CD14-positive monocyte (primary cell): Measurements from ENCODE around the gene GAS6. TPM values are rescaled to one million over a fixed set of nuclear protein-coding genes. Genes with fewer than 3 reads are reported as not detected.

Experiments used
- DNase-seq, 3 donors: peaks; one replicate each; pipeline ENCODE4 v3.0.0-alpha.2; 2011 to 2022
- H2AFZ ChIP-seq: 2 replicates; pipeline ENCODE4 v1.6.0; 2012; ENCODE audit warnings: mild to moderate bottlenecking, low read depth, low read length, inconsistent platforms; ENCODE audit not compliant: insufficient read depth, poor library complexity, severe bottlenecking
- H3K27ac ChIP-seq, 2 donors: 1 replicate in 1 of 2; 2 replicates in 1 of 2; pipeline ENCODE4 v1.5.1; 2012 to 2013; ENCODE audit warnings: low read length in 2 of 2, control low read depth in 1 of 2, inconsistent platforms in 1 of 2, low read depth in 1 of 2, mild to moderate bottlenecking in 1 of 2
- H3K27me3 ChIP-seq, 2 donors: one replicate each; pipeline versions ENCODE4 v1.6.0 to v1.6.1; 2011 to 2013; ENCODE audit warnings: low read length in 2 of 2; ENCODE audit not compliant: control insufficient read depth in 2 of 2, insufficient read depth in 2 of 2
- H3K36me3 ChIP-seq, 2 donors: replicated peaks in 1 of 2; 1 replicate in 1 of 2; 2 replicates in 1 of 2; pipeline versions ENCODE4 v1.5.1 to v1.6.1; 2012 to 2013; ENCODE audit warnings: low read length in 2 of 2, control low read depth in 1 of 2, inconsistent platforms in 1 of 2, mild to moderate bottlenecking in 1 of 2; ENCODE audit not compliant: insufficient read depth in 2 of 2, control insufficient read depth in 1 of 2
- H3K4me1 ChIP-seq, 2 donors: 1 replicate in 1 of 2; 2 replicates in 1 of 2; pipeline versions ENCODE4 v1.5.1 to v1.6.1; 2012 to 2013; ENCODE audit warnings: low read length in 2 of 2, control low read depth in 1 of 2, inconsistent platforms in 1 of 2, mild to moderate bottlenecking in 1 of 2, moderate library complexity in 1 of 2; ENCODE audit not compliant: insufficient read depth in 2 of 2, control insufficient read depth in 1 of 2
- H3K4me2 ChIP-seq: replicated peaks from 2 replicates; pipeline ENCODE3; 2012; ENCODE audit warnings: low read length, moderate library complexity, mild to moderate bottlenecking; ENCODE audit not compliant: poor library complexity, severe bottlenecking; ENCODE audit errors: extremely low read depth
- H3K4me3 ChIP-seq, 3 experiments: fragments of 200-600 bp in 1 of 3; sonication (generic) in 1 of 3; replicated peaks in 1 of 3; 1 replicate in 2 of 3; 2 replicates in 1 of 3; pipeline ENCODE4 v1.5.1; 2011 to 2013; ENCODE audit warnings: low read length in 3 of 3, mild to moderate bottlenecking in 3 of 3, control low read depth in 2 of 3, low read depth in 2 of 3, inconsistent platforms in 1 of 3, moderate library complexity in 1 of 3
- H3K79me2 ChIP-seq: 2 replicates; pipeline ENCODE4 v1.6.0; 2012; ENCODE audit warnings: mild to moderate bottlenecking, control low read depth, inconsistent platforms, low read length, moderate library complexity; ENCODE audit not compliant: insufficient read depth
- H3K9ac ChIP-seq: 2 replicates; pipeline ENCODE4 v1.6.0; 2017; ENCODE audit warnings: low read length, mild to moderate bottlenecking; ENCODE audit not compliant: insufficient read depth, poor library complexity, severe bottlenecking
- H3K9me3 ChIP-seq, 2 donors: replicated peaks in 1 of 2; 1 replicate in 1 of 2; 2 replicates in 1 of 2; pipeline versions ENCODE4 v1.5.1 to v1.6.1; 2012 to 2013; ENCODE audit warnings: low read length in 2 of 2, control low read depth in 1 of 2; ENCODE audit not compliant: control insufficient read depth in 1 of 2, insufficient read depth in 1 of 2
- H4K20me1 ChIP-seq: 2 replicates; pipeline ENCODE4 v1.6.0; 2012; ENCODE audit warnings: mild to moderate bottlenecking, low read length, control low read depth, moderate library complexity; ENCODE audit not compliant: insufficient read depth
- H3K27ac Mint-ChIP-seq, 7 donors: one replicate each; pipeline ENCODE4 v1.8.0; 2020; ENCODE audit warnings: mild to moderate bottlenecking in 7 of 7, mixed read lengths in 7 of 7, moderate library complexity in 6 of 7, inconsistent platforms in 2 of 7
- H3K27me3 Mint-ChIP-seq, 3 donors: one replicate each; pipeline ENCODE4 v1.8.0; 2021 to 2022; ENCODE audit warnings: low read depth in 3 of 3, mild to moderate bottlenecking in 3 of 3, mixed read lengths in 3 of 3, moderate library complexity in 3 of 3, inconsistent platforms in 1 of 3
- H3K36me3 Mint-ChIP-seq, 2 donors: one replicate each; pipeline ENCODE4 v1.8.0; 2020; ENCODE audit warnings: mixed read lengths in 2 of 2, inconsistent platforms in 1 of 2, mild to moderate bottlenecking in 1 of 2
- H3K4me1 Mint-ChIP-seq: one replicate; pipeline ENCODE4 v1.8.0; 2020; ENCODE audit warnings: mild to moderate bottlenecking, mixed read lengths
- H3K4me3 Mint-ChIP-seq, 2 donors: one replicate each; pipeline ENCODE4 v1.8.0; 2020; ENCODE audit warnings: mild to moderate bottlenecking in 2 of 2, mixed read lengths in 2 of 2, moderate library complexity in 1 of 2
- H3K9me3 Mint-ChIP-seq, 7 donors: one replicate each; pipeline ENCODE4 v1.8.0; 2020 to 2022; ENCODE audit warnings: mixed read lengths in 7 of 7, mild to moderate bottlenecking in 6 of 7, moderate library complexity in 6 of 7, inconsistent platforms in 2 of 7
- CTCF ChIP-seq: fragments of 200-600 bp; IDR thresholded peaks from one replicate; pipeline ENCODE4 v1.8.0; 2022; ENCODE audit warnings: antibody characterized with exemption, mild to moderate bottlenecking
- WGBS: methylation state at CpG from one replicate; pipeline ENCODE4 v1.1.5; 2013; ENCODE audit warnings: missing lambda C conversion rate; ENCODE audit not compliant: insufficient coverage; 5-methylcytosine and 5-hydroxymethylcytosine counted together
- intact Hi-C, 2 donors: fragments of 100-400 bp; cut with micrococcal nuclease; formaldehyde crosslinking; loops; one replicate each; pipeline versions ENCODE4 v1.15.0 to v1.15.1; 2023
- polyA plus RNA-seq, 3 donors: library from polyadenylated mRNA; depleted of rRNA in 1 of 3; unstranded in 2 of 3; stranded (reverse) in 1 of 3; fragments of 300-500 nt in 2 of 3; fragments of >200 nt in 1 of 3; fragmentation: Illumina TruSeq in 2 of 3; gene quantifications; 1 replicate in 2 of 3; 2 replicates in 1 of 3; pipeline ENCODE4 v1.2.3, GENCODE V29; 2012 to 2021

Gene GAS6
- polyA plus RNA-seq, 3 donors: 1.8 to 7.5 (median 1.9) TPM

GRCh38 chr13:113815151-113816058, 48.5 kb downstream of the GAS6 start:
- intact Hi-C loops: no loop called here
- Histone ChIP-seq H3K4me3 (peak overlapping the region; percentile 38 to 69 (median 39)), H3K4me2 (peak overlapping the region; percentile 68), H3K27ac (peak overlapping the region; percentile 67 to 68), H3K9ac (peak overlapping the region; percentile 41), H3K4me1 (peaks cover 17 to 20% of the 10 kb centered on the region in 2 donors), H2AFZ (peak overlapping the region; percentile 67), H4K20me1 (no peaks in the 10 kb centered on the region), H3K79me2 (no peaks in the 10 kb centered on the region), H3K36me3 (no peaks in the 10 kb centered on the region), H3K9me3 (peaks cover 15 to 70% of the 10 kb centered on the region in 2 donors), H3K27me3 (no peaks in the 10 kb centered on the region)
- Mint-ChIP-seq H3K27me3 (peaks cover 0 to 4% (median 3%) of the 10 kb centered on the region in 3 donors), H3K9me3 (peaks cover 35 to 81% (median 47%) of the 10 kb centered on the region in 7 donors), H3K4me1 (peaks cover 22% of the 10 kb centered on the region), H3K27ac (peak overlapping the region; percentile 77 to 95 (median 89)), H3K4me3 (peak overlapping the region; percentile 88 to 94), H3K36me3 (peaks cover 5 to 14% of the 10 kb centered on the region in 2 donors)
- DNase-seq: peak; percentile 50 to 73 (median 72)
- no peak for TF ChIP-seq CTCF
- 41% methylated on average over 28 of the region's 42 CpGs for WGBS

- H2AFZ ChIP-seq: no peak overlapping the region
- no peaks in the 10 kb centered on the region for H3K27me3 ChIP-seq
- no peaks in the 10 kb centered on the region for H3K79me2 ChIP-seq
- Mint-ChIP-seq H3K4me3 (no peak overlapping the region), H3K9me3 (peaks cover 39 to 81% (median 50%) of the 10 kb centered on the region in 7 donors), H3K27me3 (peaks cover 0 to 4% (median 3%) of the 10 kb centered on the region in 3 donors), H3K4me1 (peaks cover 22% of the 10 kb centered on the region), H3K27ac (no peak overlapping the region), H3K36me3 (peaks cover 5 to 7% of the 10 kb centered on the region in 2 donors)
- DNase-seq: no peak
- WGBS: 89% methylated on average over 8 of the region's 11 CpGs
- no peaks in the 10 kb centered on the region for H3K36me3 ChIP-seq
- H4K20me1 ChIP-seq: no peaks in the 10 kb centered on the region
- H3K4me1 ChIP-seq: peaks cover 17 to 20% of the 10 kb centered on the region in 2 donors
- no peak overlapping the region for H3K9ac ChIP-seq
- no peak overlapping the region for H3K4me2 ChIP-seq
- no peak overlapping the region for H3K4me3 ChIP-seq
- intact Hi-C loops: no loop called here
- H3K27ac ChIP-seq: no peak overlapping the region
- peaks cover 22 to 70% of the 10 kb centered on the region in 2 donors for H3K9me3 ChIP-seq
- TF ChIP-seq CTCF: no peak
Observed at GRCh38 chr13:113814435-113814821, 49.4 kb downstream of the GAS6 start.
